Activated naive CD8-positive, alpha-beta T cell treated with anti-CD3 and anti-CD28 coated beads, Interleukin-2, amount 10 ng/mL, durations not matched to agents 7 days and 5 days (primary cell): ENCODE data around the gene DCTN3. TPM values are rescaled to one million over a fixed set of nuclear protein-coding genes. Genes with fewer than 3 reads are reported as not detected.

ENCODE experiments used
- ATAC-seq: fragments of 150-1000 bp; cut with Tn5 transposase; one replicate; pipeline ENCODE4 v1.10.0; 2021; ENCODE audit warnings: low read depth, moderate library complexity
- POLR2A ChIA-PET: fragments of 350-600 bp; sonication (Branson Sonifier 250); formaldehyde crosslinking; loops from one replicate; lab custom pipeline; 2021; ENCODE audit warnings: antibody characterized with exemption; lab: Charles Lee
- DNase-seq: peaks from one replicate; pipeline ENCODE4 v3.0.0; 2021
- H3K27ac Mint-ChIP-seq: one replicate; pipeline ENCODE4 v1.8.0; 2022; ENCODE audit warnings: mild to moderate bottlenecking, mixed read lengths
- H3K27me3 Mint-ChIP-seq: one replicate; pipeline ENCODE4 v1.8.0; 2022; ENCODE audit warnings: mild to moderate bottlenecking, moderate library complexity, mixed read lengths
- H3K36me3 Mint-ChIP-seq: one replicate; pipeline ENCODE4 v1.8.0; 2021; ENCODE audit warnings: mild to moderate bottlenecking, mixed read lengths
- H3K4me1 Mint-ChIP-seq: one replicate; pipeline ENCODE4 v1.8.0; 2021; ENCODE audit warnings: mixed read lengths
- H3K4me3 Mint-ChIP-seq: one replicate; pipeline ENCODE4 v1.8.0; 2022; ENCODE audit warnings: mild to moderate bottlenecking, moderate library complexity, mixed read lengths
- H3K9me3 Mint-ChIP-seq: one replicate; pipeline ENCODE4 v1.8.0; 2021; ENCODE audit warnings: mixed read lengths
- total RNA-seq, 2 experiments: library from RNA; stranded (reverse); gene quantifications; one replicate each; pipeline ENCODE4 v1.2.3, GENCODE V29; 2021

The DCTN3 gene
- total RNA-seq, 2 experiments from 2014 or later: 121 to 122 TPM

DNA sequence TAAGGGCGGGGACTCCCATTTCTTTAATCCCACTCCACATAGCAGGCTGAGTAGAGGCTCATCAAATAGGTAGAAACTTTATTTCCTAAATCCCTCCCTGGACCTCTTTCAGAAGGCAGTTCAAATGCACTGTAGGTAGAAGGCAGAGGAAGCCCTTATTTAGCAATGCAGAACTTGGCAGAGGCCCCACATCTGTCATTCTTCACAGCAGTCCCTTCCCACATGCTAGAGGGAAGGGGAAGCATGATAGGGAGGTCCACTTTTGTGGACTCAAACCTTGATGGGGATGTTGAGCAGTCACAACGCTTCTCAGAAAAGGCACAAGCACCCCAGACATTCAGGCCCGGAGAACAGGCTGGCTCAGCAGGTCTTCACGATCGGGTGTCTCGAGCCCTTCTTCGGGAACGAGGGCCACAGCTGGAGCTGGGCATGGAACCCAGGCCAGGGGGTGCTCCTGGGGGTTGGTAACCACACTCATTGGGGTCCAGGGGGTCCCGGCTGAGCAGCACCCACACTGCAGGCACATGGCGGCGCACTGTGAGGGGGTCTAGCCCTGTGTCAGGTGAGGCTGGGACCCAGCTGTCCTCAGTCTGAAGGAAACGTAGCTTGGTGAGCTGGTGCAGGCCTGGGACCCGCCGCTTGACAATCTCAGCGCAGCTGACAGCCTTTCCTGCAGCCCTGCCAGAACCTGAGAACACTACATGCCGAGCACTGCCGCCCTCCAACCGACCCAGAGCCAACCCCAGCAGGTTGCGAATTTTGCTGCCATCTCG is 9.7 kb downstream of the DCTN3 start:
- ATAC-seq (no peak), DNase-seq (no peak)
- Mint-ChIP-seq H3K4me3 (peak overlapping the region; percentile 94), H3K4me1 (peaks cover 14% of the 10 kb centered on the region), H3K27ac (peak overlapping the region; percentile 92), H3K36me3 (no peaks in the 10 kb centered on the region), H3K9me3 (no peaks in the 10 kb centered on the region), H3K27me3 (no peaks in the 10 kb centered on the region)
- POLR2A ChIA-PET: interaction anchor here (3.2 to 8.0 kb wide), 2 partner anchors 10 to 25 kb away, joined by 20 to 75 read pairs; partner anchors contain the start of genes DCTN3 and SIGMAR1

DNA sequence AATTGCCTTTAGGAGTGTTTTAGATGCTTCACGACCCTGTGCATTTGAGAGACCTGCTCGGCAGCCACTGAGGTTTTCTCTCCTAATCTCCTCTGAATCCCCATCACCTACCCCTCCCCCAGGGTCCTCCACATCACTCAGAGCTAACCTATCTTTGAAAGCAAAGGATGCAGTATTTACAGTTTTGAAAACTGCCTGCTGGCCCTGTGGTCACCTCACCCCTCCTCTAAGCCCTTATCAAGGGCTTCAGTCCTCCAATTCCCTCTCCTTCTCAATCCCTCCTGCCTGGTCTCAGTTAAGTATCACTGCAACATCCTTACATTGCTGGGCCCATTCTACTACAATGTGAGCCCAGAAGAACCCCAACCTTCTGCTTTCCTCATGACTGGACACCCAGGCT is 13.0 kb downstream of the DCTN3 start:
- no peak for DNase-seq
- POLR2A ChIA-PET: no interaction called here
- no peak for ATAC-seq
- Mint-ChIP-seq H3K36me3 (no peaks in the 10 kb centered on the region), H3K4me3 (no peak overlapping the region), H3K4me1 (peaks cover 6% of the 10 kb centered on the region), H3K27ac (no peak overlapping the region), H3K9me3 (no peaks in the 10 kb centered on the region), H3K27me3 (peaks cover 4% of the 10 kb centered on the region)

DNA sequence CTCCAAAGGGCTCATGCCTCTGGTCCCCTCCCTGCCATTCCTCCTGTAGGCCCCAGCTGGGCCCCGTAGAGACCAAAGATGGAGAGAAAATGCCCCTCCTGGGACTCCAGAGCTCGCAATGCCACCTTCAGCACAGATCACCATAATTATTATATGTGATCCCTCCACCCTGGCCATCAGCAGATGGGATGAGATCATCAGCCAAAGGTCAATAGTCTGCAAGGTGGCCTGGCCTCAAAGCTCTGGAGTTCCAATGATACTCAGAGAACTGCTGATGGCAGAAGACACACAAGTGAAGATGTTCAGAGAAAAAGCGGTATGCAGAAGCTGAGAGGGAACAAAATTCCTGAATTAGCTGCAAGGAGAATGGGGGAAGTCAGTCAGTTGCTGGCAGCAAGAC is 13.4 kb downstream of the DCTN3 start:
- Mint-ChIP-seq H3K27ac (no peak overlapping the region), H3K27me3 (peaks cover 4% of the 10 kb centered on the region), H3K4me1 (peaks cover 4% of the 10 kb centered on the region), H3K9me3 (no peaks in the 10 kb centered on the region), H3K4me3 (no peak overlapping the region), H3K36me3 (no peaks in the 10 kb centered on the region)
- POLR2A ChIA-PET: no interaction called here
- ATAC-seq (no peak), DNase-seq (no peak)

DNA sequence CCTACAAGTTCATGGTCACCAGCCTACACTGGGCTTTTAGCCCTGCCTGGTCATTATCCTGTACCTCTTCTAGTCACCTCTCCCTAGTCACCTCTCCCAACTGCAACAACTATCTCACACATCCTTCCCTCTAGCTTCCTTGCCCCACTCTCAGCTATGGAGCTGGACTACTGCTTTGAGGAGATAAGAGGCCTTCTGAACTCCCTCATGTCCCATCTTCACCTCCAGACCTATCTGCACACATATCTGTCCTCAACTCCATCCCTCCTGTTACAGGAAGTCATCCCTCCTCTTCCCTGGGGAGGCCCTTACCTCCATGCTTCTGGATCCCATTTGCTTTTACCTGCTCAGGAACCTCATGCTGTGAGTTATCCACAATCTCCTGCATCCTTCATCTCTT is 14.1 kb downstream of the DCTN3 start:
- DNase-seq: no peak
- Mint-ChIP-seq H3K36me3 (no peaks in the 10 kb centered on the region), H3K27ac (no peak overlapping the region), H3K4me3 (no peak overlapping the region), H3K4me1 (peaks cover 2% of the 10 kb centered on the region), H3K9me3 (no peaks in the 10 kb centered on the region), H3K27me3 (peaks cover 4% of the 10 kb centered on the region)
- POLR2A ChIA-PET: no interaction called here
- no peak for ATAC-seq

DNA sequence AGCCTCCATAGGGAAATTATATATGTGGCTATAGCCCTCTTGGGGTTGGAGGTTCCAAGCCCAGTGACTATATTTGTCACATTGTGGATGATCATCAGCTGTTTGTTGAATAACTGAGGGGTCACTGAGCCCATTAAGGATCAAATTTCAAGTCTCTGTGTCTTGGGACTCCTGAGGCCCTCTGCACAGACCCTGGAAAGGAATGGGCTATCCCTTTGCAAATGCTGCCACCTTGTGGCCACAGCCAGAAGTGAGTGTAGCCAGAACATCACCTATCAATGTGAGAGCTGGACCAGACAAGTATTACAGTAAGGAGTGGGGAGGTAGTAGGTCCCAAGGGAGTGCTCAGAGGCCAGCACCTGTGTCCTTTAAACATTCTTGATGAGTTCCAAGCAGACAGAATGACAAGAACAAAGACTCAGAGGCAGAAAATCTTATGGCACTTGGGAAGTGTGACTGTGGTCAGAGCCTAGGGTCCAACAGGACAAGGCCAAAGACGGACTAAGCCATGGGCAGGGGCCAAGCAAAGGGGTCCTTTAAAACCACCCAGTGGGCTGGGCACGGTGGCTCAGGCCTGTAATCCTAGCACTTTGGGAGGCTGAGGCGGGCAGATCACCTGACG is 16.6 kb downstream of the DCTN3 start:
- POLR2A ChIA-PET: no interaction called here
- DNase-seq (peak; percentile 82), ATAC-seq (peak; percentile 95)
- H3K9me3 Mint-ChIP-seq: no peaks in the 10 kb centered on the region
- H3K27me3 Mint-ChIP-seq: peaks cover 4% of the 10 kb centered on the region
- no peak overlapping the region for H3K4me3 Mint-ChIP-seq
- H3K4me1 Mint-ChIP-seq: no peaks in the 10 kb centered on the region
- no peaks in the 10 kb centered on the region for H3K36me3 Mint-ChIP-seq
- H3K27ac Mint-ChIP-seq: no peak overlapping the region

DNA sequence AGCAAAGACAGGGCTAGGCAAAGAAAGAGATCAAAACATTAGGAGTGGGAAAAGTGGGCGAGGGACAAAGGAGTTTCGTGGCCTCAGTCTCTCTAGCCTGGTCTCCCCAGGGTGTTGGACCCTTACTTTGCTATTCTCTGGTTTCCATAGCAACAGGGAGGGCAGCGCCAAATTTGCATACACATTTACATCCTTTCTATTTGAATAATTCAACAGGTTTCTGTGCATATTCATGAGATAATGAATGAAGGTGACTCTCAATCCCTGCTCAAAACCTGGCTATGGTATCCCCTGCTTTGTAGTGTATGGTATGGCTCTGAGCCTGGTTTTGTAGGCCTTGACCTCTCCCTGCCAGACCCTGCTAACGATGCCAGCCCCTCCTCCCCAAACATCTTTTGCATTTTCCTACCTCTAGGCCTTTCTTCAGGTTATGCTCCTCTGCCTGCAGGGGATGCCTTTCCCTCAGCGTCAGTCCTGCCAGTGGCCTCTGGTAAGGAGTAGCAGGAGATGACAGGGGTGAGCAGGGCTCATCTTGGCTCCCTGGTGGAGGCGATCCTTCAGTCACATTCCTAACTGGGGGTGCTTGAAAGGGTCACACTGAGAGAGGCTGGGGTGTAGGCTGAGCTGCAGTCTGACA is 18.2 kb downstream of the DCTN3 start:
- Mint-ChIP-seq H3K4me1 (no peaks in the 10 kb centered on the region), H3K9me3 (no peaks in the 10 kb centered on the region), H3K27ac (peak overlapping the region; percentile 3), H3K27me3 (peaks cover 4% of the 10 kb centered on the region), H3K36me3 (no peaks in the 10 kb centered on the region), H3K4me3 (no peak overlapping the region)
- no peak for ATAC-seq
- POLR2A ChIA-PET: no interaction called here
- no peak for DNase-seq

DNA sequence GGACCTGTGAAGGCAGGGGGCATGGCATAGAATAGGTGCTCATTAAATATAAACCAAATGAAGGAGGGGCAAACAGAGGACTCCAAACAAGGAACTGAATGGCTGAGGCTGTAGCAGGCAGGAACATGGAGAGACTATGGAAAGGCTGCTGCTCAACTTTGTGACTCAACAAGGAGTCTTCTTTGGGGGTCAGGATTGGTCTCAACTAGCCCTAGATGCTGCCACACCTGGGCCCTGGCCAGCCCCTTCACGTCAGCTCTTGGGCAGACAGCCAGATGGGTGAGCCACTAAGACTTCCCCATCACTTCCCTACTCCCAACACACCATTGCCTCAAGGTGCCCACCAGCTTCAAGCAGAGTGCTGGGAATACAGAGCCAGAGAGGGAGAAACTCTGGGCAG is 19.4 kb downstream of the DCTN3 start:
- DNase-seq: no peak
- Mint-ChIP-seq H3K27me3 (peaks cover 7% of the 10 kb centered on the region), H3K4me3 (no peak overlapping the region), H3K9me3 (no peaks in the 10 kb centered on the region), H3K4me1 (no peaks in the 10 kb centered on the region), H3K36me3 (no peaks in the 10 kb centered on the region), H3K27ac (no peak overlapping the region)
- POLR2A ChIA-PET: no interaction called here
- no peak for ATAC-seq

DNA sequence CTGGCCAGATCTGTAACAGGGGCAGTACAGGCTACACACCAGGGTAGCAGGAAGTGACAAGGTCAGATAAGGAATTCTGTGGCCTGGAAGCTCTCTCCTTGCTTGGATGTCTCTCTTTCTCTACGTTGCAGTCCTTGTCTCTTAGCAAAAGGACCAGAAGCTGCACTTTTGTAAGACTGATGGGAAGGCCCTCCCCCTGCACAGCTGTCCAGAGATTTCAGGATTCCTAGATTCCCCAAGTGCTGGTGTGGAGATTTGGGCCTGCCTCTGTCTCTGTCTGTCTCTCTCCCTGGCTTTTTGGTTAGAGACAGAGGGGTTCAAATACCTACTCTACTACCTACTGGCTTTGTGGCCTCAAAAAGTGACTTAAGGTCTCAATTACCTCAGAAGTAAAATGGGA is 20.7 kb downstream of the DCTN3 start:
- DNase-seq (no peak), ATAC-seq (no peak)
- Mint-ChIP-seq H3K9me3 (no peaks in the 10 kb centered on the region), H3K36me3 (no peaks in the 10 kb centered on the region), H3K27me3 (peaks cover 10% of the 10 kb centered on the region), H3K4me3 (no peak overlapping the region), H3K27ac (no peak overlapping the region), H3K4me1 (no peaks in the 10 kb centered on the region)
- POLR2A ChIA-PET: no interaction called here

DNA sequence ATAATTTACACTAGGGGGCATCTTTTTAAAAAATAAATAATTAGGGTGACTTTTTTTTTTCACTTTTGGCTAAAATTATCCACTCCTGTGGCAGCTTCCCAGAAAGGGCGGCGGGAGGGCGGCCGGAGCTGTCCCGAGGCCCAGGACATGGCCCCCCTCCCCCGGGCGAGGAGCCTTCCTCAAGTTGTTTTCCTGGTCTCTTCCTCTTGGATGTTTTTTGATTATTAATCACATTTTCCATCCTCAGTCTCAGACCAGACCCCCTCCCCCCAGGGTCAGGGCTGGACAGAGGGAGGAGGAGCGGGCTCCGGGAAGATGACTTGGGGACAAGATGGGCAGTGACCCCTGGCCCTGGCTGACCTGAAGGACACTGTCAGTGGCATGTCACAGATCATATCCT is 26.1 kb downstream of the DCTN3 start:
- no peak for DNase-seq
- no peak overlapping the region for H3K4me3 Mint-ChIP-seq
- no peak overlapping the region for H3K27ac Mint-ChIP-seq
- no peak for ATAC-seq
- POLR2A ChIA-PET: no interaction called here
- H3K27me3 Mint-ChIP-seq: peaks cover 48% of the 10 kb centered on the region
- H3K9me3 Mint-ChIP-seq: no peaks in the 10 kb centered on the region
- H3K4me1 Mint-ChIP-seq: peaks cover 17% of the 10 kb centered on the region
- no peaks in the 10 kb centered on the region for H3K36me3 Mint-ChIP-seq

DNA sequence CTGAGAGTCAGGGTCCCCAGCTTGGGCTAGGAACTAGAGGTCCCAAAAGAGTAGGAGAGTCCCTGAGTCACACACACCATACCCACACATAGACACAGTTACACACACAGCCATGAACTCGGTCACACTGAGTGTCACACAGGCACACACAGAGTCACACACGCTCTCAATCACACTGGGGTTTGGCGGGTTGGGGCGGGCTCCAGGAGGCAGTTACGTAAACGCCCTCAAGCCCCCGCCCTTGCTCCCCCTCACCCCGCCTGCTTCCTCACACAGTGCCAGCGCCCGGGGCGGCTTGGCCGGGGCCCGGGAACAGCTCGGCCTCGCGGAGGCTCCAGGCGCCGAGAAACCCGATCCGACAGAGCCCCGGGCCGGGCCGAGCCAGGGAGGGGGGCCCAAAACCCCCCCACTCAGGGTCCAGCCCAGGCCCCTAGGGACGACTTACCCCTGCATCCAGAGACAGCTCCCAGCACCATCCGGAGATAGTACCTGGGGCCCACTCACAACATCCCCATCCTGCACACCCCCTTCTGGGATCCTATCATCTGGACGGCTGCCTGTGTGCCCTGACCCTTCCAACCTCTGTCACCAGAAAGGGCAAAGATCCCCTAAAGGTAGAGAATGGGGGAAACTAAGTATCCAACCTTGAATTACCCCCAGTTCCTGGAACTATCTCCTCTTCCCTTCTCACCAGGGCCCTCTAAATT is 27.2 kb downstream of the DCTN3 start:
- DNase-seq: no peak
- Mint-ChIP-seq H3K27me3 (peaks cover 59% of the 10 kb centered on the region), H3K9me3 (no peaks in the 10 kb centered on the region), H3K27ac (no peak overlapping the region), H3K4me1 (peaks cover 20% of the 10 kb centered on the region), H3K36me3 (no peaks in the 10 kb centered on the region), H3K4me3 (no peak overlapping the region)
- ATAC-seq: peak; percentile 37
- POLR2A ChIA-PET: interaction anchor here (0.6 kb wide), 1 partner anchor 168 kb away, joined by 3 read pairs; no protein-coding TSS in a partner anchor

DNA sequence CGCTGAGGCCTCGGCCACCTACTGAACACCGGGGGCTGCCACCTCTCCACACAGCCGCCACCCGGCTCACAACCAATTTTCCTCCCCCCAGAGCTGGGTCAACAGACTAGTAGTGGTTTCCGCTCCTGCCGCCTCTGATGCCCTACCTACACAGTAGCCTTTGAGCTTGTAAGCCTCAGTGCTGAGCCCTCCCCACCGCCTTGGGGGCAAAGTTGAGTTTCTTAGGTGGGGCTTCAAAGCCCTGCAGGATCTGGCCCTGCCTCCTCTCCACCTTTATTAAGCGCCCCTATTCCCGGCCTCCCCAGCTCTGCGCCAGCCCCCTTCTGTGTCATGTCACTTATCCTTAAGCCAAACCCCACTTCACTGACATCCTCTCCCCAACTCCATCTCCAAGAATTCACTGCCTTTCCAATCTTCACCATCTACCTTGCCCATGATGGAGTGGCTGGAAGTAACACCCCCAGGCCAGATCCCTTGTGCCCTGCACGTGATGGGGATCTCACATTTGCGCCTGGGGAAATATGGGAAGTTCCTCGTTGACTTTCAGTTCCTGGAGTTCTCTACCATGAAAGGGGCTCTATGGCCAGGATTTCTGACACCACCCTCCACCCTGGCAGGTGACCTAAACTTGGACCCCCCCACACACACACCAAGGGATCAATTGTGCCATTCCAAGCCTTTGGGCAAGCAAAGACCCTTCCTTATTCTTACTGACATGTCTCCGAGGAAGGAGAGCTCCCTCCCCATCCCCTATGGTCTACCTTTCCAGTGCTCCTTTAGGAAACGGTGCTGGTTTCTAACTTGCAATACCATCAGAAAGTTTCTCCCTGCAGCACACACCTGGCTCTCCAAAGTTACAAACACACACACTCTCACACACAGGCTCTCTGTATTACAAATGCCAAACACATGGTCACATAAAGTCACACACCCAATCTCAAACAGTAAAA is 28.1 kb downstream of the DCTN3 start:
- ATAC-seq (no peak), DNase-seq (no peak)
- H3K9me3 Mint-ChIP-seq: no peaks in the 10 kb centered on the region
- POLR2A ChIA-PET: interaction anchor here (0.6 to 0.9 kb wide), 2 partner anchors 45 to 167 kb away, joined by 3 to 4 read pairs; partner anchors contain the start of gene SIGMAR1
- peaks cover 20% of the 10 kb centered on the region for H3K4me1 Mint-ChIP-seq
- H3K27me3 Mint-ChIP-seq: peaks cover 67% of the 10 kb centered on the region
- peak overlapping the region; percentile 33 for H3K4me3 Mint-ChIP-seq
- H3K36me3 Mint-ChIP-seq: no peaks in the 10 kb centered on the region
- H3K27ac Mint-ChIP-seq: no peak overlapping the region

DNA sequence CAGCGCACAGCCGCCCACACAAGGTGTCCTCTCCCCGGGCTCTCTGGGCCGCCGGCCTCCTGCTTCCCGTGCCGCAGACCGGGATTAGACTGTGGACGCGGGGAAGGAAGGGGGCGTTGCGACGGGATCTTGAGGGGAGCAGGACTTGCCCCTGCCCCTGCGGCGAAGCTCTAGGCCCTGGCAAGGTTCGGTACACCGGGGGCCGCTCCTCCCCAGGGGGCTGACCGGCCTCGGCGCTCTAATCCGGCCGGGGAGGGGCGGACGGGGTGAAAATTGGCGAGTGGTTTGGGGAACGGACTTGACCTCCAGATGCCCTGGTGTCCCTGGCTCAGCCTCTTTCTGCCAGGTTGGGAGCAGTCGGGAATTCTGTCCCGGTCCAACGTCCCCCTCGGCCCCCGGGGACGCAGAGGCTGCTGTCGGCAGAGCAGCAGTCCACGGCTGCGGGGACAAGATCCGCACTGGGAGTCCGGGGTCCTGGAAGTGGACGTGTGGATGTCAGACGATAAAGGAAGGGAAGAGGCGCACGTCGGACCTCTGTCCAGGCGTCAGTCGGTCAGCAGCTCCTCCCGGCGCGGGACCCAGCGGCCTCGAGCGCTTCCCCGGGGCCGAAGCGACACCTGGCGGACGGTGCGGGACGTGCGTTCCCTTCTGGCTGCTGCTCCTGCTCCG is 28.9 kb downstream of the DCTN3 start:
- peaks cover 73% of the 10 kb centered on the region for H3K27me3 Mint-ChIP-seq
- H3K9me3 Mint-ChIP-seq: no peaks in the 10 kb centered on the region
- peaks cover 20% of the 10 kb centered on the region for H3K4me1 Mint-ChIP-seq
- no peaks in the 10 kb centered on the region for H3K36me3 Mint-ChIP-seq
- peak overlapping the region; percentile 66 for H3K4me3 Mint-ChIP-seq
- POLR2A ChIA-PET: interaction anchor here (0.9 kb wide), 1 partner anchor 46 kb away, joined by 4 read pairs; the partner anchor contains the start of gene SIGMAR1
- peak; percentile 70 for ATAC-seq
- peak; percentile 89 for DNase-seq
- H3K27ac Mint-ChIP-seq: no peak overlapping the region
